Activated CD8-positive, alpha-beta T cell treated with anti-CD3 and anti-CD28 coated beads for 36 hours (primary cell): Measurements from ENCODE around the gene PVALB. TPM values are rescaled to one million over a fixed set of nuclear protein-coding genes. Genes with fewer than 3 reads are reported as not detected.
A peak's percentile ranks its signal among the peaks of the same experiment; 100 is the strongest.

Experiments used
- ATAC-seq: fragments of 200-7000 bp; cut with Tn5 transposase; one replicate; pipeline ENCODE4 v1.10.0; 2021; ENCODE audit warnings: mild to moderate bottlenecking, moderate library complexity
- CTCF ChIA-PET: fragments of 350-600 bp; sonication (Branson Sonifier 250); formaldehyde crosslinking; loops from one replicate; lab custom pipeline; 2021; ENCODE audit warnings: antibody characterized with exemption; lab: Charles Lee
- POLR2A ChIA-PET: fragments of 350-600 bp; sonication (Branson Sonifier 250); formaldehyde crosslinking; loops from one replicate; lab custom pipeline; 2021; ENCODE audit warnings: antibody characterized with exemption; lab: Charles Lee
- DNase-seq: peaks from one replicate; pipeline ENCODE4 v3.0.0-alpha.2; 2020
- H3K27ac Mint-ChIP-seq: one replicate; pipeline ENCODE4 v1.8.0; 2021; ENCODE audit warnings: mild to moderate bottlenecking, mixed read lengths
- H3K27me3 Mint-ChIP-seq: one replicate; pipeline ENCODE4 v1.8.0; 2021; ENCODE audit warnings: mixed read lengths
- H3K36me3 Mint-ChIP-seq: one replicate; pipeline ENCODE4 v1.8.0; 2021; ENCODE audit warnings: low read depth, mixed read lengths
- H3K4me1 Mint-ChIP-seq: one replicate; pipeline ENCODE4 v1.8.0; 2021; ENCODE audit warnings: low read depth, mixed read lengths
- H3K4me3 Mint-ChIP-seq: one replicate; pipeline ENCODE4 v1.8.0; 2021; ENCODE audit warnings: mild to moderate bottlenecking, moderate library complexity, mixed read lengths
- H3K9me3 Mint-ChIP-seq: one replicate; pipeline ENCODE4 v1.8.0; 2021; ENCODE audit warnings: mixed read lengths
- CTCF ChIP-seq: fragments of 200-600 bp; IDR thresholded peaks from one replicate; pipeline ENCODE4 v1.8.0; 2022; ENCODE audit warnings: antibody characterized with exemption, mild to moderate bottlenecking
- intact Hi-C: fragments of 100-400 bp; cut with micrococcal nuclease; formaldehyde crosslinking; loops from one replicate; pipeline ENCODE4 v1.10.0; 2022
- total RNA-seq, 2 experiments: library from RNA; stranded (reverse); gene quantifications; one replicate each; pipeline ENCODE4 v1.2.3, GENCODE V29; 2021

PVALB gene
- total RNA-seq, 2 experiments from 2014 or later, result not detected

- peaks cover 2% of the 10 kb centered on the region for H3K4me1 Mint-ChIP-seq
- POLR2A ChIA-PET, result no interaction called here
- H3K9me3 Mint-ChIP-seq, result no peaks in the 10 kb centered on the region
- TF ChIP-seq CTCF, result no peak
- no peaks in the 10 kb centered on the region for H3K36me3 Mint-ChIP-seq
- no peak overlapping the region for H3K4me3 Mint-ChIP-seq
- no peak for ATAC-seq
- intact Hi-C loops, result no loop called here
- CTCF ChIA-PET, result interaction anchor here (1.1 to 1.3 kb wide), 2 partner anchors 39 to 60 kb away, joined by 4 to 6 read pairs; no protein-coding TSS in a partner anchor
- H3K27ac Mint-ChIP-seq, result no peak overlapping the region
- H3K27me3 Mint-ChIP-seq, result no peaks in the 10 kb centered on the region
- DNase-seq, result no peak
These were observed 21.2 kb downstream of the PVALB start for GRCh38 chr22:36795633-36796032.

GRCh38 chr22:36790648-36791047 lies 26.2 kb downstream of the PVALB start:
- ATAC-seq (peak; percentile 99), DNase-seq (peak; percentile 68)
- H3K9me3 Mint-ChIP-seq, result no peaks in the 10 kb centered on the region
- no peak overlapping the region for H3K4me3 Mint-ChIP-seq
- TF ChIP-seq CTCF, result no peak
- ChIA-PET CTCF (interaction anchor here (1.5 kb wide), 1 partner anchor 186 kb away, joined by 4 read pairs; no protein-coding TSS in a partner anchor), POLR2A (no interaction called here)
- H3K27me3 Mint-ChIP-seq, result no peaks in the 10 kb centered on the region
- H3K36me3 Mint-ChIP-seq, result no peaks in the 10 kb centered on the region
- H3K27ac Mint-ChIP-seq, result no peak overlapping the region
- H3K4me1 Mint-ChIP-seq, result peaks cover 4% of the 10 kb centered on the region
- intact Hi-C loops, result no loop called here

GRCh38 chr22:36787204-36787988 lies 29.4 kb downstream of the PVALB start:
- peaks cover 8% of the 10 kb centered on the region for H3K4me1 Mint-ChIP-seq
- intact Hi-C loops, result no loop called here
- no peak for TF ChIP-seq CTCF
- no peak overlapping the region for H3K4me3 Mint-ChIP-seq
- H3K27ac Mint-ChIP-seq, result no peak overlapping the region
- no peaks in the 10 kb centered on the region for H3K36me3 Mint-ChIP-seq
- no peaks in the 10 kb centered on the region for H3K27me3 Mint-ChIP-seq
- DNase-seq (no peak), ATAC-seq (no peak)
- ChIA-PET POLR2A (interaction anchor here (2.0 kb wide), 1 partner anchor 11 kb away, joined by 7 read pairs; the partner anchor contains the start of gene IFT27), CTCF (interaction anchor here (0.6 to 2.2 kb wide), 5 partner anchors 30 to 191 kb away, joined by 3 to 12 read pairs (median 5); no protein-coding TSS in a partner anchor)
- H3K9me3 Mint-ChIP-seq, result no peaks in the 10 kb centered on the region

- POLR2A ChIA-PET, result no interaction called here
- intact Hi-C loops, result loop anchor here (2.0 to 5.0 kb wide), 2 partner anchors 73 to 194 kb away; no protein-coding TSS in a partner anchor
- DNase-seq (no peak), ATAC-seq (no peak)
- no peak for TF ChIP-seq CTCF
- H3K4me1 Mint-ChIP-seq, result peaks cover 22% of the 10 kb centered on the region
- CTCF ChIA-PET, result interaction anchor here (1.2 to 10.4 kb wide), 4 partner anchors 26 to 193 kb away, joined by 3 to 129 read pairs (median 20); partner anchors contain the start of gene NCF4
- H3K27me3 Mint-ChIP-seq, result no peaks in the 10 kb centered on the region
- no peak overlapping the region for H3K4me3 Mint-ChIP-seq
- H3K36me3 Mint-ChIP-seq, result no peaks in the 10 kb centered on the region
- no peak overlapping the region for H3K27ac Mint-ChIP-seq
- no peaks in the 10 kb centered on the region for H3K9me3 Mint-ChIP-seq
These were observed 33.1 kb downstream of the PVALB start for GRCh38 chr22:36783743-36784142.
